HL-60 (cell line): Measurements from ENCODE around the gene CMYA5.

Experiments
- DNase-seq, 2 experiments: peaks; one replicate each; pipeline ENCODE4 v3.0.0-alpha.2; 2010 to 2020; ENCODE audit warnings: low read depth in 1 of 2, low spot score in 1 of 2
- H3K27ac ChIP-seq: fragments of 250-450 bp; sonication (Bioruptor Pico); replicated peaks from 2 replicates; pipeline ENCODE4 v1.5.1; 2020; ENCODE audit warnings: mild to moderate bottlenecking, moderate library complexity
- H3K27me3 ChIP-seq: fragments of 250-450 bp; sonication (Bioruptor Pico); 2 replicates; pipeline ENCODE4 v1.5.1; 2021; ENCODE audit warnings: mild to moderate bottlenecking, moderate library complexity; ENCODE audit not compliant: insufficient read depth, poor library complexity, severe bottlenecking
- H3K4me3 ChIP-seq: replicated peaks from 2 replicates; pipeline ENCODE4 v1.5.1; 2011; ENCODE audit warnings: mild to moderate bottlenecking, control low read depth, low read length; ENCODE audit not compliant: insufficient read depth
- CTCF ChIP-seq: IDR thresholded peaks from one replicate; pipeline ENCODE4 v1.5.1; 2011; ENCODE audit warnings: low read length, control low read depth, inconsistent platforms; ENCODE audit not compliant: insufficient read depth
- GABPA ChIP-seq: IDR thresholded peaks from 2 replicates; pipeline ENCODE4 v1.6.1; 2012; ENCODE audit warnings: low read depth
- POLR2AphosphoS5 ChIP-seq: IDR thresholded peaks from 2 replicates; pipeline ENCODE4 v1.6.1; 2012; ENCODE audit warnings: low read depth
- REST ChIP-seq: IDR thresholded peaks from 2 replicates; pipeline ENCODE4 v1.6.1; 2012; ENCODE audit warnings: low read depth; ENCODE audit not compliant: insufficient replicate concordance
- SPI1 ChIP-seq: IDR thresholded peaks from 2 replicates; pipeline ENCODE4 v1.6.1; 2012; ENCODE audit warnings: low read depth, mild to moderate bottlenecking, borderline replicate concordance

CMYA5 gene

DNA sequence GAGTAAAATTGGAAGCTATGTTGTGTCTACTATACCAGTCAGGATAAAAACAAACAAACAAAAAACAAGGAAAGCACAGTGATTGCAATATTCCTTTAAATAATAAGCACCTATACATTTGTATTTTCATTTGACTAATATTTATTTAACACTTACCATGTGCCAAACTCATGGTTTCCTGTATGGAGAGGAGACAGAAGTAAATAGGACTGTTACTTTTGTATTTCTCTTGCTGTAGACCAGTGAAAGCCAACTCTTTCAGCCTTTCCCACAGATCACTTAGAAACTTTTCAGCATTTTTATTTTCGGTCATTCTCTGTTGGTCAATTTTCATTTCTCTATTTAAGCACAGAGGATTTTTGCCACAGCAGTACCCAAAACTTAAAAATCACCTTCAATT lies 4.5 kb downstream of the CMYA5 start:
- TF ChIP-seq POLR2AphosphoS5 = no peak
- no peak for TF ChIP-seq CTCF
- TF ChIP-seq SPI1 = no peak
- TF ChIP-seq REST = no peak
- TF ChIP-seq GABPA = no peak
- DNase-seq = no peak
- Histone ChIP-seq H3K27ac (no peak overlapping the region), H3K4me3 (no peak overlapping the region), H3K27me3 (no peaks in the 10 kb centered on the region)

GRCh38 chr5:79694652-79695051 lies 5.0 kb downstream of the CMYA5 start:
- Histone ChIP-seq H3K27ac (no peak overlapping the region), H3K27me3 (no peaks in the 10 kb centered on the region), H3K4me3 (no peak overlapping the region)
- no peak for TF ChIP-seq CTCF
- no peak for TF ChIP-seq POLR2AphosphoS5
- TF ChIP-seq GABPA = no peak
- TF ChIP-seq REST = no peak
- TF ChIP-seq SPI1 = no peak
- no peak for DNase-seq

DNA sequence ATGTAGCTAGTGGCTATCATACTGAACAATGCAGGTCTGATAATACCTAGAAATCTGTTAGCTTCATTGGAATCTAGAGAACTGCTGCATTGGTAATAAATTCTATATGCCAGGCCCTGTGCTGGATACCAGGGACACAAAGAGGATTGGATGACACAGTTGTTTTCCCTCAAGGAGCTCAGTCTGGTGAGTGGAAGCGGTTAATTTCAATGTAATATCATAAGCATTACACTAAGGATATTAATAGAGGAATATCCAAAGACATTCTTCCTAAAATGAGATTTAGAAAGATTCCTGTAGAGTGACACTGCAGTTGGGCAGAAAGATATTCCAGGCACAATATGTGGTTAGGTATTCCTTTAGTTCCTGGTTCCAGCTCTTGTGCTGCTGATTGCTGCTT lies 5.9 kb downstream of the CMYA5 start:
- H3K27ac ChIP-seq = no peak overlapping the region
- no peaks in the 10 kb centered on the region for H3K27me3 ChIP-seq
- DNase-seq = no peak
- TF ChIP-seq SPI1 = no peak
- no peak for TF ChIP-seq GABPA
- no peak for TF ChIP-seq CTCF
- no peak for TF ChIP-seq REST
- TF ChIP-seq POLR2AphosphoS5 = no peak
- no peak overlapping the region for H3K4me3 ChIP-seq
